ENCODE data around the gene S100PBP. TPM values are rescaled to one million over a fixed set of nuclear protein-coding genes. Genes with fewer than 3 reads are reported as not detected.

S100PBP gene
- total and polyA plus RNA-seq, 2 of the 13 experiments (the other 11 are each of a cell fraction or from before 2014, with no cell fraction given) = 20.4 to 26.1 TPM

GRCh38 chr1:32876341-32877210 is 59.1 kb downstream of the S100PBP start:
- H4K20me1 ChIP-seq (ENCODE audit: insufficient read depth, low read length) = no peaks in the 10 kb centered on the region
- no peak overlapping the region for H3K9ac ChIP-seq (ENCODE audit: insufficient read depth, low read depth, low read length)
- H3K4me1 ChIP-seq (ENCODE audit: insufficient read depth, low read length) = peaks cover 18% of the 10 kb centered on the region
- no peak overlapping the region for H2AFZ ChIP-seq (ENCODE audit: low read length)
- intact Hi-C loops (cut with micrococcal nuclease; ENCODE audit: unreplicated experiment) (loop anchor here (1.0 to 10.0 kb wide), 2 partner anchors 162 to 210 kb away; no protein-coding TSS in a partner anchor), in situ Hi-C loops (cut with HindIII; ENCODE audit: extremely low pct_ligation_motif_present, low pct_unique_long_range_greater_than_20kb) (loop anchor here (10.0 kb wide), 1 partner anchor 52 kb away; no protein-coding TSS in a partner anchor)
- DNase-seq (ENCODE audit: low spot score) = peak; percentile 24
- H3K9me3 ChIP-seq (ENCODE audit: low read length) = no peaks in the 10 kb centered on the region
- POLR2A ChIA-PET = no interaction called here
- H3K27me3 ChIP-seq (ENCODE audit: control insufficient read depth in 1 of 2, insufficient read depth in 2 of 2, low read length in 2 of 2) = peaks cover 1 to 25% of the 10 kb centered on the region in 2 experiments; a peak in 3 of 5 replicates
- BruUV-seq (replicated peaks) = no TSS peak
- H3K4me3 ChIP-seq (replicated peaks in 1 of 3; ENCODE audit: insufficient read depth in 1 of 3, low read depth in 2 of 3, low read length in 3 of 3) = peak overlapping the region in 1 of 3 experiments; percentile 3; a peak in 1 of 6 replicates
- CTCF ChIA-PET (ENCODE audit: low intra/inter-chr PET ratio, low total read pairs) = interaction anchor here (1.7 kb wide), 1 partner anchor 210 kb away, joined by 9 read pairs; no protein-coding TSS in a partner anchor
- 100% methylated on average over 2 of the region's 16 CpGs for WGBS (ENCODE audit: low lambda C conversion rate)
- peak overlapping the region; percentile 45; the same call in 1 of the 2 replicates for H3K4me2 ChIP-seq (ENCODE audit: low read depth, low read length)
- FAIRE-seq = no peak
- H3K36me3 ChIP-seq (replicated peaks in 1 of 2; ENCODE audit: control insufficient read depth in 1 of 2, insufficient read depth in 2 of 2, low read length in 2 of 2) = no peaks in the 10 kb centered on the region
- peak; percentile 75 for ATAC-seq
- no peaks in the 10 kb centered on the region for H3K79me2 ChIP-seq (ENCODE audit: insufficient read depth, low read length)
- H3K27ac ChIP-seq (ENCODE audit: extremely low read length, insufficient read depth, low read length) = no peak overlapping the region
- TF ChIP-seq HIVEP1 (CRISPR knock-in tag; IDR thresholded peaks at IDR 0.05) = 0 out of 2 replicates have a peak, but pooled peaks have one; percentile 20
- TF ChIP-seq TEAD3 (CRISPR knock-in tag; optimal IDR thresholded peaks at IDR 0.05; ENCODE audit: borderline replicate concordance) = peak; percentile 14
- no peak for TF ChIP-seq ZSCAN29 (CRISPR knock-in tag; conservative IDR thresholded peaks at IDR 0.05)
- peak; percentile 51 for TF ChIP-seq PATZ1 (CRISPR knock-in tag; IDR thresholded peaks at IDR 0.05)
- no peak for TF ChIP-seq FOSL1 (CRISPR knock-in tag; IDR thresholded peaks at IDR 0.05; ENCODE audit: borderline replicate concordance)
- peak; percentile 45; the same call in 1 of the 2 replicates for TF ChIP-seq MYC (CRISPR knock-in tag; IDR thresholded peaks at IDR 0.05; ENCODE audit: borderline replicate concordance)
- no peak for TF ChIP-seq NR2F6 (IDR thresholded peaks at IDR 0.05)
- TF ChIP-seq NR2F6 (CRISPR knock-in tag; IDR thresholded peaks at IDR 0.05) = peak; percentile 28; the same call in 1 of the 2 replicates
- TF ChIP-seq GATAD2A (CRISPR knock-in tag; IDR thresholded peaks at IDR 0.05) = 0 out of 2 replicates have a peak, but pooled peaks have one; percentile 42
- TF ChIP-seq MIER2 (CRISPR knock-in tag; IDR thresholded peaks at IDR 0.05) = peak; percentile 77
- no peak for TF ChIP-seq EEA1 (CRISPR knock-in tag; IDR thresholded peaks at IDR 0.05; ENCODE audit: borderline replicate concordance)
- TF ChIP-seq XRCC5 (optimal IDR thresholded peaks at IDR 0.05; ENCODE audit: low read length) = peak; percentile 65
- no peak for TF ChIP-seq MLXIP (CRISPR knock-in tag; IDR thresholded peaks at IDR 0.05; ENCODE audit: borderline replicate concordance)
- TF ChIP-seq ZNF124 (CRISPR knock-in tag; IDR thresholded peaks at IDR 0.05) = no peak
- TF ChIP-seq SIX1 (CRISPR knock-in tag; IDR thresholded peaks at IDR 0.05; ENCODE audit: borderline replicate concordance) = no peak
- peak; percentile 59; the same call in 1 of the 2 replicates for TF ChIP-seq RAD21 (CRISPR knock-in tag; IDR thresholded peaks at IDR 0.05)
- peak; percentile 78; the same call in 1 of the 2 replicates for TF ChIP-seq ZNF768 (CRISPR knock-in tag; IDR thresholded peaks at IDR 0.05)
- no peak for TF ChIP-seq ZNF703 (CRISPR knock-in tag; IDR thresholded peaks at IDR 0.05; ENCODE audit: borderline replicate concordance)
- TF ChIP-seq CC2D1A (CRISPR knock-in tag; IDR thresholded peaks at IDR 0.05) = no peak
